GM18907 (cell line): Measurements from ENCODE around the gene GRM1.

Experiments used
- ATAC-seq: cut with Tn5 transposase; IDR thresholded peaks from one replicate; pipeline ENCODE4 v1.9.1; 2021; ENCODE audit warnings: mild to moderate bottlenecking, moderate library complexity; ENCODE audit not compliant: unreplicated experiment

The GRM1 gene

DNA sequence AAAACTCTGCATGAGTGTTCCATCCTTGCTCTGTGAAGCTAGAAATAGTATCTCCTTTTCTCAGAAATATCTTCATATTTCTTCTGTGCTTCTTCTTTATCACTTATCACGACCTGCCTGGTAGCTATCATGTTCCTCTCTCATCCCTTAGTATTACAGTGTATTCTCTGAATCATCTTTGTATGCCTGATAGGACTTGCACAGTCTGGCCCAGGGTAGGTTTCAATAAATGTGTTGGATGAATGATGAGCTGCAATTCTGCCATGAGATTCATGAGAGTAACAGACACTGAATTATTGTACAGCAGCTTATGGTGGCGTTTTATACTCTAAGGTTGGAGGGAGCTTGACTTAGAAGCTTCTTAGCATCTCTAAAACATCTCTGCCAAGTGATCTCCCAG lies 66.6 kb downstream of the GRM1 start:
- ATAC-seq, result no peak

DNA sequence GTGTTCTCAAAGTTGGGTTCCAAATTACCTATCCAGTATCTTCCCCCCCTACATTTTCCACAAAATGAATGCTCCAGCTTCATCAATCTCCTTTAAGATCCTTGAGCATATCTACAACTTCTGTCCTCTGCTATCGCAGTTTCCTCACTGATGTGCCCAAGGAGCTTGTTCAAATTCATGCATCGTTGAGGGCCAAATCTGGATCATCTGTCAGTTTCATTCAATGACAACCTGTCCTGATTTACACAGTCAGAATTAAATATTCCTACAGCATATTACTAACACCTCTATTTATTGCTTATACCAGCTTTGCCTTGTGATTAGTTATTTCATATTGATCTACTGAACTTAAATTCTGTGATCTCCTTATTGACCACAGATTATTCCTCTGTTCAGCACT lies 68.7 kb downstream of the GRM1 start:
- no peak for ATAC-seq

DNA sequence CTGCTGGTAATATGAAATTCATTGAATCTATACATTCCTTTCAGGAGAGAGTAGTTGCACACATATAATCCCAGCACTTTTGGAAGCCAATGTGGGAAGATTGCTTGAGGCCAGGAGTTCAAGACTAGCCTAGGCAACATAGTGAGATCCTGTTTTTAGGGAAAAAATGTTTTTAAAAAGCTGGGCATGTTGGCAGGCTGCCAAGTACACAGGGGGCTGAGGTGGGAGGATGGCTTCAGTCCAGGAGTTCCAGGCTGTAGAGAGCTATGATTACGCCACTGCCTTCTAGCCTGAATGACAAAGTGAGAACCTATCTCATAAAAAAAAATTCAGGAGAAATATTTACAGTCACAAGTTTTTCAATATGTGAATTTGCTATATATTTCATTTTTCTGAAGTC lies 71.9 kb downstream of the GRM1 start:
- ATAC-seq, result no peak

DNA sequence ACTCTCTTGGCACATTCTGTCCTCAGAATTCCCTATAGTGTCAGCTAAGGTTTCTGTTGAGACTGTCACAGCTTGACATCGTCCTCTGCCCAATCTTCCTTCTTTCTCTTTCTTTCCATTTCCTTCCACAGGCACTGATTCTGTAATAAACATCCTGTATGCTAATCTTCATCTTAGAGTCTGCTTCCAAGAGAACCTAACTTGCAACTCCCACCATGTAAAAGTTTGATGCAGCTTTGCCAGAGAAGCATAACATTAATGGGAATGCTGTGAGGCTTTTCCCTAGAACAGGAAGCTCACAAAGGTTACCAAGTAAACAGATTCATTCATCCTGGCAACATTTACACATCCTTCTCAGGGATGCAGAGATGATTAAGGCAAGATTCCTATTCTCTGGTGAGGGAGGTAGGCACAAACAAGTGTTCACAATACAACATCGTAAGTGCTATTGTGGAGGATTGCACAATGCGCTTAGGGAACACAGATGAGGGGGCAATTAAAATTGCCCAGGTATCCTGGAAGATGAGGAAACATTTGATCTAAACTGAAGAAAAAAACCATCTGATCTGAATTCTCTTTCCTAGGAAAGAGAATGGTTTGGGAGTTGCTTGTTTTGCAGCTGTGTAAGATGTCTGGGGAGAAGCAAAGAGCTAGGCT lies 74.7 kb downstream of the GRM1 start:
- no peak for ATAC-seq

DNA sequence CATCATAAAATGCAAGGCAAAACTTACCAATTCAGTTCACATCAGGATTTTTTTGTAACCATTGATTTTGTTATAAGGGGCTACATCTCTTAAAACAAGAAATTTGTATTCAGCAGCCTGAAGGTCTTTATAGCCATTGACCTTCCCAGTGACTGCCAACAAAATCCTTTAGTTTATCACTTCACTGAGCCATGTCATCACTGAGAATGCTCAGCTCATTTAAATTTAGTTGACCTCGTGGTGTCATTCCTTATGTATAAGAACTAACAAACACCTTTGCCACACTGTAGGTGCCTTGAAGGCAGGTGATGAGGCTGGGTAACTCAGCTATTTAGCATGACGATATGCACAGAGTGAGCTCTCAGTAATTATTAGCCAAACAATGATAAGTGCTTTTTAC lies 77.7 kb downstream of the GRM1 start:
- ATAC-seq, result no peak

DNA sequence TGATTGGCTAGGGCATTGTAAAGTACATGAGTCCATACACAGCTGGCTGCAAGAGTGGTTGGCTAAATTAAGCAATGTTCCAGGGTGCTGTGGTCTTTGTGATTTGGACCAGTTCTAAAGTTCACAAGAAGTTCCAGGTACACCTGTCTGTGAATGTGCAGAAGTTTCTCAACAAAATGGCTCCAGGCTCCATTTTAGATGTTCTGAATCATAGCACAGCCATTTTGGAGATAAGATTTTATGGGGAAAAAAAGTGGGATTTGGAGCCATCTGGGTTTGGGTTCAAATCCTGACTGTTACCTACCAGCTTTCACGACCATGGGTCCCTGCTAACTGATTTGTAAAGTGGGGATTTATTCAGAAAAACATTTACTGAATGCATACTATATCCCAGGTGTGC lies 82.1 kb downstream of the GRM1 start:
- no peak for ATAC-seq

DNA sequence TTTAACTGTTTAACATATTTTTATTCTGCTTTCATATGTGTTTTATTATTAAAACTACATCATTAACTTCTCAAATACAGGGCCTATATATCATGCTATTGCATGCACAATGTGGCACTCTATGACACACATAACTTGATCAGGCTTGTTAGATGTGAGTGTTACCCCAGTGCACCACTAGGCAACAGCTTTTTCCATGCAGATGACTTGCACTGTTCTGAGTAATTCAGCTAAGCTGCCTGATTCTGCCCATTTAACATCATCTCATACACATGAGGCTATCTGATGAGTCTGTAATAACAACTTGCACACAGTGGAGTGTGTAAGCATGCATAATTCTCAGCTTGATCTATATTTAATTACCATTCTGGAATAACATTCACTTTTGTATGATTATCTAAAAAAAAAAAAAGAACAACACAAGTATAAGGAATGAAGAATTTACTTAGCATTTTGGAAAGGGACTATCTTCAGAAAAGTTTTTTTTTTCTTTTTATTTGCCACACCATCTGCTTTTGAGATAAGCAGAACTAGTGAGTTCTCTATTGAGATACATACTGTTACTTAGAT lies 83.1 kb downstream of the GRM1 start:
- ATAC-seq, result no peak

DNA sequence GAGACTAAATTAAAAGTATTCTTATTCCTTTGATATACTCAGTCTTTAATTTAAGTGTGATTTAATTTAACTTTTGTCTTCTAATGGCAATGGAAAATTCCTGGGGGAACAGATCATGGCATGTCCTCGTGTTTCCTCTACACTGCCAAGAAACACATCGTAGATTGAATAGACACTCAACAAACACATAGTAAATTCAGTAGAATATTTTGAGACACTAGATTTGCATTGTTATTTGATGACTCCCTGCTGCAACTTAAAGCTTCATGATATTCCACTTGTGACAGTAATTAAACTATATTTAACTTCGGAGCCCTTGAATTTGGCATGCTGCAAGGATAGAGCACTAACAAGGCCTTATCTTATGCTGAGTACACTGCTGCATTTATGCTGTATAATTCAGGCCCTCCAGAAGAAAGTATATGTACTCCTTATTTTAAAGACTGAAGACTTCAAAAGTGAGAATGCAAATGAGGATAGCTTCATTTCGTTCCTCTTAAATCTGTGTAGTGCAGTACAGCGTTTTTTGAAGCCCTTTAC lies 84.3 kb downstream of the GRM1 start:
- ATAC-seq, result no peak

DNA sequence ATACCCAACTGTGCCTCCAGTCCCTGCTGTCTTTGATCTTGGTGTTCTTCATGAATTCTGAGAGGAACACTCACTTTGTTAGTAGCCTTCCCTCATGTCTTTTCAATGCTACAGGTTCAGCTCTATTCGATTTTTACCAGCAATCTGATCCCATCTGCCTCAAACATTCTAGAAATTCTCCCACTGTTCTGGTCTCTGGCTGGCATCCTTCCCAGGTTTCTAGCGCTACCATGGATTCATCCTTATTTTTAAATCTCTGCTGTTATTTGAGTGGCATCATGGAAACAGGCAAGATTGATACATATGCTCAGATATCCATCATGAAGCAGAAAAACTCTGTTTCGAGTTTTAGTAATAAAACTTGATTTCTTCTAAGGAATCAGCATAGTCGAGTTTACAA lies 94.8 kb downstream of the GRM1 start:
- ATAC-seq, result no peak

DNA sequence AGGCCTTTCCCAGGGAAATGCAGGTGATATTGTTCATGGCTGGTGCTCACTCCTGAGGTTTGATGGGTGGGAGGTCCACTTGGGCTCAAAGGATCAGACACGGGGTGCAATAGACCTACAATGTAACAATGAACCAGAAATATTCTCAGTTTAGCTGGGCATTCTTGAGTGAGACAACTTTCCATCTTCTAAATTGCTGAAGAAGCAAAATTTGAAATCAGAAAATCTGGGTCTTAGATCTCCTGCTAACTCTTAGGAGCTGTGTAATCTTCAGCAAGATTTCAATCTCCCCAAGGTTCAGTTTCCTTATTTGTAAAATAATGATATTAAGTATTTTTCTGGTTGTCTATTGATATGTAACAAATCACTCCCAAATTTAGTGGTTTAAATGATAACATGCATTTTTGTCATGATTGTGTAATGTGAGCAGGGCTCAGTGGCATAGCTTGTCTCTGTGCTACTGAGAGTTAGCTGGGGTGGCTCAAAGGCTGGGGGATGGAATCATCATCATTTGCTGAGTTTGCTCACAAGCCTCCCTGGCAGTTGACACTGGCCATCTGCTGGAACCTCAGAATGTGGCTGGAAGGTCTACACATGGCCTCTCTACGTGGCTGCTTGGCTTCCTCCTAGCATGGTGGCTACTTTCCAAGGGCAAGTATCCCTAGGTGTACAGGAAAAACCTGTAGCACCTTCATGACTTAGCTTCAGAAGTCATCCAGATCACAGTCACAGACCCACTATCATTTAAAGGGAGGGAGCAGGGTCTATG lies 98.8 kb downstream of the GRM1 start:
- no peak for ATAC-seq

DNA sequence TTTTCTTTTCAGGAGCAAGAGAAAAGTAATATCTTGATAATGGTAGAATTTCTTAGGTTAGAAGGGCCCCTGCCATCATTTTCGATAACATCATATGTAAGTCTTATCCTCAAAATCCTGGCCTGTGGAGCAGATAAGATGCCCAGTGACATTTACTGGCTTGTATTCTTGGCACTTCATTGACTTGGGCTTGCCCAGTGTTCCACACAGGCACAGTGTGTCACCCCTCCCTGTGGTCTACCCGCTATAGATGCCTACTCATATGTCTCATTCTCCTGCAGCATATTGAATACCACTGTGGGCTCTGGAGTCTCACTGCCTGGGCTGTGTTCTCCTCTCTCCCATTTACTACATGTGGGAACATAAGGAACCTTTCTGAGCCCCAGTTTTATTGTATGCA lies 105.0 kb downstream of the GRM1 start:
- ATAC-seq, result no peak

DNA sequence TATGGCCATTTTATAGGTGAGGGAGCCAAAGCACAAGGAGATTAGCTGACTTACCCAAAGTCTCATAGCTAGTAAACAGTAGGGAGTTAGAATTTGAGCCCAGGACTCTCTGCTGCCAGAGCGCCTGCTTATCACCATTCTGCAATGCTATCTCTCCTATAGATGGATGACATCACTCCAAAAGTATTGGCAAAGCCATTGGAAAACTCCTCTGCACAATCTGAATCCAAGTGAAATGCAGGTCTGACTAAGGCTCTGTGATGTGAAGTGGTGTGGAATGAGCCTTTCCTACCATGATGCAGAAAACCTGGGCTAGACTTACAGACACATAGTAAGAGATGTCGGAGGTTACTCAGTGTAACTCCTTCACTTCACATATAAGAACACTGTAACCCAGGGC lies 106.3 kb downstream of the GRM1 start:
- ATAC-seq, result no peak

DNA sequence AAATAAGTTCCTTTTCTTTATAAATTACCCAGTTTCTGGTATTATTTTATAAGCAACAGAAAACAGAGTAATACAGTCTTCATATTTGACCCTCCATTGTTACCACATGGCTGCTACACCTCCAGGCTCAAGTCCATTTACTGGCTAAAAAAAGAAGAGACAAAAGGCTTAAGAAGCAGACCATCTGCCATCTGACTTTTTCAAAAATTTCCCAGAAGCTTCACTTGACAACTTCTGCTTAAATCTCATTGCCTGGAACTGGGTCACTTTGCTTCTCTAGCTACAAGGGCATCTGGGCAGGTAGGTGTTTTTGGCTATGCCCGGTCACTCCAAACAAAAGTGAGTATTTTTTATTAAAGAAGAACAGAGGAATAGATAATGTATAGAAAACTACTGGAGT lies 118.0 kb downstream of the GRM1 start:
- ATAC-seq, result no peak

DNA sequence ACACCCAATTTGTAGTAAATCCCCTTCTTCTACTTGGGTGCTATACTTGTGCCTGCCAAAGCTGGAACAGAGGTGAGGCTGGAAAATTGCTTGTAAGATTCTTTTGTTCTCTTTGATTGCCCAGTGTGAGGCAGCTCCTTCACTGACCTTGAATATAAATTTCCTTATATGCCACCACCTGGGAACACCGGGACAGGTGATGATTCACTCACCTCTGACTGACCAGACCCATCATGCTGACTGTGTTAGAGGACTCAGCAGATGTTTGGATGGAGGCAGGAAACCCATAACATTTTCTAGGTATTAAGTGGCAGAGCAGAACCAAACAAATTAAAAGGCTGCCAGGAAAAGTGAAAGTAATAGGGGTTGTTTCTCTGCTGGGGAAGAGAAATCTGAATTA lies 120.9 kb downstream of the GRM1 start:
- no peak for ATAC-seq

DNA sequence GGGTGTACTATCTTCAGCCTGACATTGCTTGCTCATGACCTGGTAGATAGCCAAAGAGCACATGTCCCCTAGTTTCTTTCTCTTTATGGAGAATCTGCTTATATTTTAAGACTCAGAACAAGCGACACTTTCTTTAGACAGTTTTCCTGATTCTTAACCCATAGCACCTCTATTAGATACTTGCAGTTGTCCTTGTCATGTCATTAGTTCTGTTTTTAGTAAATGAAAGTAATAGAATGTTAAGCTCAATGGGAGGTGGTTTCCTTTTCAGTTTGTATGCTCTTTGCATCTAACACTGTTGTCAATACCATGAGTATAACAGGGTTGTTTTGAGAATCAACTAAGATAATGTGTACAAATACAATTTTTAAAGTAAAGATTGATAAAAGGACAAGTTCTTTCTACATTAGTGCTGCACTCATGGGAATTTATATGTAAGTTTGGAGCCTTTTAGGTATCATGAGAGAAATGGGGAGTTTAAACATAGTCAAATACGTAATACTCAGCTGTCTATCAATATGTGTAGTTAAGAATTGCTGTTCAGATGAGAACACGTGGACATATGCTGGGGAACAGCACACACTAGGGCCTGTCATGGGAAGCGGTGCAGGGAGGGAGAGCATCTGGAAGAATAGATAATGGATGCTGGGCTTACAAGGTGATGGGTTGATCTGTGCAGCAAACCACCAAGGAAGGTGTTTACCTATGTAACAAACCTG lies 124.3 kb downstream of the GRM1 start:
- peak; percentile 99 for ATAC-seq

DNA sequence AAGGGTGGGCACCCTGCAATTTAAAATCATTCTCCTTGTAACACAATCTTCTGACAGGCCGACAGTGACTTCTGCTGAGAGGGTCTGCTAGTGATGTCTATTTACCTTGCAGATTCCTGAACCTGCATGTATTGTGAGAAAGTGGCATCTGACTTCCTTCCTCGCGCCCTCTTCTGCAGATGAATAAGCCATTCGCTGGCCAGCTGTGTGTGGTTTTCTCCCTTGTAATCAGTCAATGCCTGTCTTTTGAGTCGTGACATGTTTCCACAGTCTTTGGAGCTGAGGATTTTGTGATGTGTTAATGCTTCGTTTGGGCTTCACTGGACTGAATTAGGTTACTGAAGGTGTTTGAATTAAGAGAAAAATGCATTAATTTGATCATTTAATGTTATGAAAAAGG lies 125.3 kb downstream of the GRM1 start:
- ATAC-seq, result no peak

DNA sequence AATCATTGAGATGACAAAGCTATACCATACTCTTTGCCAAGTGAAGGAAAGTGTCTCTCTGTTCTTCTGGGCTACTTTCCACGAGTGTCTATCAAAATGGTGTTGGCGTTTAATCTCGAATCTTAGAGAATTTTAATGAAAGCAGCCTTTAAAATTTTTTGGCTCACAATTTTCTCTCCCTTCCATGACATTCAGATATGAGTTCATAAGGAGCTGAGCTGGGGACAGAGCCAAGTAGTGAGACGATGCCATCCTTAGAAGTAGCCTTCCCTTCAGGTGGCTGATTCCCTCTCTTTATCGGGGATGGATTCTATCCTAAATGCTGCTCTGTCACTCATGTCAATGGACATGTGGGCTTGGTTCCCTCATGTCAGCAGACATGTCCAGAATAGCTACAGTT lies 132.8 kb downstream of the GRM1 start:
- no peak for ATAC-seq

DNA sequence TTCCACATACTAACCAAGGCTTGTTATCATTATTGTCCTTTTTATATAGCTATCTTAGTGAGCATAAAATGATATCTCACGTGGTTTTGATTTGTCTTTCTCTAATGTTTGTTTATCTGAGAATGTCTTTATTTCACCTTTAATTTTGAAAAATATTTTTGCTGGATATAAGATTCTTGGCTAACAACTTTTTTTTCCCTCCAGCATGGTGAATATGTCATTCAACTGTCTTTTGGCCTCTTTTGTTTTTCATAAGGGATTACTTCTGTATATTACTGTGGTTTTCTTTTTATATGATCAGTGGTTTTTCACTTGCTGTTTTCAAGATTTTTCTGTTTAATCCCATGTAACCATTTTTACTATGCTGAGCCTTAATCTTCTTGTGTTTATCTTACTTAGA lies 141.0 kb downstream of the GRM1 start:
- ATAC-seq, result no peak

DNA sequence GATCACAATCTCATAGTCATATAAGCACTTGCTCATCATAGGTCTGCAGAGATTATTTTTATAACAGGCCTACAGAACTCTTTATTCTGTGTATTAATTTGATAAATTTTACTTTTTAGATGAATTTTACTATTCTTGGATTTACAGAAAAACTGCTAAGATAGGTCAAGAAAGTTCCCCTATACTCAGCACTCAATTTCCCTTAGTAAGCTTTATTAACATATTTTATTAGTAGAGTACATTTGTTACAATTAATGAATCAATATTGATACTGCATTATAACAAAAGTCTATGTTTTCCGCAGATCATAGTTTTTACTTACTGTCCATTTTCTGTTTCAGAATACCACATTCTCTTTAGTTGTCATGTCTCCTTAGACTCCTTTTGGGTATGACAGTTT lies 148.9 kb downstream of the GRM1 start:
- no peak for ATAC-seq

DNA sequence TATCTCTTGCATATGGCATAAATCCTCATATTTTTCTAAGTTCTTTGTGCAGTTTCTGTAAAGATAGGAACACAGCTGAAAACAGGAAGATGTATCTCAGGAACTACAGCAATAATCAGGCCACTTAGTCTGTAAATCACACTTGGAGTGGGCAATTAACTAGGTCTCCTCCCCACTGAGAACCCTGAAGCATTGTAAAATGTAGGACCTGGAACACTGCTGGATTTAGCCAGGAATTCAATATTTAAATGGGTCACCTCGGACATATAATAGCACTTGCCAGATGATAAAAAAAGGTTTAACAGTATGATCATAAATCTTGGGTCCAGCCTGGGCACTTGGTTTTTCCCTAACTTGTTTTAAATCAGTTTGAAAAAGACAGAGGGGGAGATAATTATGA lies 155.0 kb downstream of the GRM1 start:
- ATAC-seq, result no peak

DNA sequence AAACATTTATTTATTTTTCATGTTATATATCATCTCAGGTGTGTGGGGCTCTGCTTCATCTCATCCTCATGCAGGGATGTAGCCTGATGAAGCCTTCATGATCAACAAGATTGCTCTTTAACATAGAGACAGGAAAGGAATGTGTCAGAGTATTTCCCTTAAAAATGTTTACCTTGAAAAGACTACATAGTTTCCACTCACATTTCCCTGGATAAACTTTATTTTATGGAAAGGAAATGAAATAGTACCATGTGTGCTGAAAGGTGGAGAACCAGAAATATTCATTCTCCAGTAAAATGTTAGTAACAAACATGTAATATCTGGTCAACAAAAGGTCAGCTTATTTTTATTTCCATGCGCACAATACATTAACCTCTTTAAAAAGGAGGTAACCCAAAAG lies 155.8 kb downstream of the GRM1 start:
- no peak for ATAC-seq

DNA sequence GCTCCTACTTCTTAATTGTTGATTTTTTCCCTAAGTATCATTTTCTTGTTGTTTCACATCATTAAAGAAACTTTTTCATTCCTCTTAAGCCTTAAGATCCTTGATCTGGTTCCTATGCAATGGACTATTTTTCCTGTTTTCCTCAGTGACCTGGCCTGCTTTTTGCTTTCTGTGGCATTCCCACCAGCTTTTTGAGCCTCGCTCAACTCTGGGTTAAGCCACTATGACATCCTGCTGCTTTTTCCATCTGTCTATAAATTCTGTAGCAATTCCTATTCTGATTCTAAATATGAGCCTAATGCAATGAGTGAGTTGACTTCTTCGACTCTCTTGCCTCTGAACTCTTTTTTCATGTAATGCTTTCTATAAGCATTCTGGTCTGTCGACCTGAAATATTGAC lies 160.3 kb downstream of the GRM1 start:
- ATAC-seq, result no peak
